Measurements from ENCODE around the gene TMEM201. TPM values are rescaled to one million over a fixed set of nuclear protein-coding genes. Genes with fewer than 3 reads are reported as not detected.

Gene TMEM201
- total and polyA plus RNA-seq, 2 of the 13 experiments (the other 11 are each of a cell fraction or from before 2014, with no cell fraction given) = 1.5 to 8.2 TPM

GRCh38 chr1:9653210-9653490 lies 64.4 kb downstream of the TMEM201 start:
- H3K36me3 ChIP-seq (replicated peaks in 1 of 2; ENCODE audit: control insufficient read depth in 1 of 2, insufficient read depth in 2 of 2, low read length in 2 of 2) = no peaks in the 10 kb centered on the region
- no peak for ATAC-seq
- no peak for DNase-seq (ENCODE audit: low spot score)
- no peaks in the 10 kb centered on the region for H4K20me1 ChIP-seq (ENCODE audit: insufficient read depth, low read length)
- no peaks in the 10 kb centered on the region for H3K9me3 ChIP-seq (ENCODE audit: low read length)
- H3K4me1 ChIP-seq (ENCODE audit: insufficient read depth, low read length) = no peaks in the 10 kb centered on the region
- no peak for FAIRE-seq
- ChIA-PET CTCF (ENCODE audit: low intra/inter-chr PET ratio, low total read pairs) (no interaction called here), POLR2A (no interaction called here)
- no peak overlapping the region for H2AFZ ChIP-seq (ENCODE audit: low read length)
- no peak overlapping the region for H3K4me2 ChIP-seq (ENCODE audit: low read depth, low read length)
- no peak overlapping the region for H3K4me3 ChIP-seq (replicated peaks in 1 of 3; ENCODE audit: insufficient read depth in 1 of 3, low read depth in 2 of 3, low read length in 3 of 3)
- intact Hi-C loops (cut with micrococcal nuclease; ENCODE audit: unreplicated experiment) (no loop called here), in situ Hi-C loops (cut with HindIII; ENCODE audit: extremely low pct_ligation_motif_present, low pct_unique_long_range_greater_than_20kb) (no loop called here)
- no TSS peak for BruUV-seq (replicated peaks)
- H3K27ac ChIP-seq (ENCODE audit: extremely low read length, insufficient read depth, low read length) = no peak overlapping the region
- H3K79me2 ChIP-seq (ENCODE audit: insufficient read depth, low read length) = no peaks in the 10 kb centered on the region
- peaks cover 9 to 56% of the 10 kb centered on the region in 2 experiments for H3K27me3 ChIP-seq (ENCODE audit: control insufficient read depth in 1 of 2, insufficient read depth in 2 of 2, low read length in 2 of 2)
- WGBS (ENCODE audit: low lambda C conversion rate) = 60% methylated on average over 11 of the region's 11 CpGs
- no peak overlapping the region for H3K9ac ChIP-seq (ENCODE audit: insufficient read depth, low read depth, low read length)
- TF ChIP-seq MLLT10 (CRISPR knock-in tag; IDR thresholded peaks at IDR 0.05) (no peak), ZFYVE20 (CRISPR knock-in tag; IDR thresholded peaks at IDR 0.05; ENCODE audit: borderline replicate concordance, low read depth) (no peak), MAF1 (CRISPR knock-in tag; IDR thresholded peaks at IDR 0.05; ENCODE audit: borderline replicate concordance) (no peak), ZBTB34 (CRISPR knock-in tag; IDR thresholded peaks at IDR 0.05) (no peak), ZXDC (CRISPR knock-in tag; IDR thresholded peaks at IDR 0.05) (no peak), ARNT (IDR thresholded peaks at IDR 0.05) (no peak), JUN (CRISPR knock-in tag; IDR thresholded peaks at IDR 0.05) (no peak), ZNF24 (IDR thresholded peaks at IDR 0.05) (no peak), ATF2 (CRISPR knock-in tag; IDR thresholded peaks at IDR 0.05) (no peak), SP1 (IDR thresholded peaks at IDR 0.05) (no peak), SP1 (CRISPR knock-in tag; IDR thresholded peaks at IDR 0.05) (no peak), ZNF329 (CRISPR knock-in tag; IDR thresholded peaks at IDR 0.05; ENCODE audit: low read depth) (no peak), FLYWCH1 (CRISPR knock-in tag; IDR thresholded peaks at IDR 0.05) (no peak), CEBPB (IDR thresholded peaks at IDR 0.05; ENCODE audit: borderline replicate concordance, low read depth, low read length) (no peak), ZNF558 (CRISPR knock-in tag; IDR thresholded peaks at IDR 0.05; ENCODE audit: borderline replicate concordance) (no peak), ZNF713 (CRISPR knock-in tag; IDR thresholded peaks at IDR 0.05) (no peak), ZNF234 (CRISPR knock-in tag; conservative IDR thresholded peaks at IDR 0.05) (no peak), ZNF441 (CRISPR knock-in tag; IDR thresholded peaks at IDR 0.05; ENCODE audit: borderline replicate concordance) (no peak), ZNF276 (CRISPR knock-in tag; IDR thresholded peaks at IDR 0.05; ENCODE audit: low read depth) (no peak)
